K562 (cell line): ENCODE data around the gene ZC3H6. TPM values are rescaled to one million over a fixed set of nuclear protein-coding genes. Genes with fewer than 3 reads are reported as not detected.

Experiments used
- MGA ChIP-seq: fragments of 450-650 bp; IDR thresholded peaks from 2 replicates; pipeline ENCODE4 v1.6.1; 2016; ENCODE audit warnings: mild to moderate bottlenecking, moderate library complexity
- TRIM28 ChIP-seq: fragments of 450-650 bp; IDR thresholded peaks from 2 replicates; pipeline ENCODE4 v1.6.1; 2017
- polyA plus RNA-seq, 8 experiments: library from polyadenylated mRNA; depleted of rRNA in 4 of 8; stranded (reverse) in 5 of 8; unstranded in 3 of 8; fragments of >200 nt; fragmentation: Nextera tagmentation in 2 of 8; fragmentation: Illumina TruSeq in 1 of 8; extraction: Ambion mirVana in 2 of 8; extraction: Trizol in 1 of 8; gene quantifications; 2 replicates each; pipeline versions ENCODE4 v1.2.1 to v1.2.3, GENCODE V29; 2011 to 2014; ENCODE audit warnings: inconsistent platforms in 1 of 8, missing spikeins in 1 of 8
- total RNA-seq, 7 experiments: library from RNA; depleted of rRNA in 6 of 7; stranded (reverse); fragments of >200 nt in 6 of 7; fragmentation: Illumina TruSeq in 2 of 7; extraction: Trizol in 2 of 7; gene quantifications; 2 replicates each; pipeline versions ENCODE4 v1.2.1 to v1.2.3, GENCODE V29; 2011 to 2021; ENCODE audit warnings: low replicate concordance in 1 of 7

Gene ZC3H6
- total and polyA plus RNA-seq, 9 of the 15 experiments (the other 6 are each of a cell fraction or from before 2014, with no cell fraction given): 0.45 to 1.9 (median 1.5) TPM

DNA sequence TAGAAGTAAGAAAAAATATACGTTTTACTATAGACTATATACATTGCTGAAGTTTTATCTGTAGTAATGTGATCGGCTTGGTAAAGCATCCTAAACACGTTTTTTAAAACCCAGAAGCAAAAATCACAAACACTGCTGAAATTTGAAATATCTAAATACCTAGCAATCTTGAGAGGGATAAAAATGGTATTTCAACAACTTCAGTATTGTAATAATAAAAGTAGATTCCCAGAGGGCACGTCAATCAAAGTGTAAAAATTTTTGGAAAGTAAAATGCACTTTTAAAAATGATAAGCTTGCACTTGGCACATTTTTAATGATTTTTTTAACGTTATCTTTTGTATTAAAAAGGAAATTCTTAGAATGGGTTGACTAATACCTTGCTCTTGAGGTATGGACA, 1.6 kb downstream of the ZC3H6 start (continued):
- TF ChIP-seq MGA (no peak), TRIM28 (no peak)
